HL-60 (cell line): ENCODE measurements around the gene STX7.

Experiments
- DNase-seq, 2 experiments: peaks; one replicate each; pipeline ENCODE4 v3.0.0-alpha.2; 2010 to 2020; ENCODE audit warnings: low read depth in 1 of 2, low spot score in 1 of 2
- H3K27ac ChIP-seq: fragments of 250-450 bp; sonication (Bioruptor Pico); replicated peaks from 2 replicates; pipeline ENCODE4 v1.5.1; 2020; ENCODE audit warnings: mild to moderate bottlenecking, moderate library complexity
- H3K27me3 ChIP-seq: fragments of 250-450 bp; sonication (Bioruptor Pico); 2 replicates; pipeline ENCODE4 v1.5.1; 2021; ENCODE audit warnings: mild to moderate bottlenecking, moderate library complexity; ENCODE audit not compliant: insufficient read depth, poor library complexity, severe bottlenecking
- H3K4me3 ChIP-seq: replicated peaks from 2 replicates; pipeline ENCODE4 v1.5.1; 2011; ENCODE audit warnings: mild to moderate bottlenecking, control low read depth, low read length; ENCODE audit not compliant: insufficient read depth
- GABPA ChIP-seq: IDR thresholded peaks from 2 replicates; pipeline ENCODE4 v1.6.1; 2012; ENCODE audit warnings: low read depth
- POLR2AphosphoS5 ChIP-seq: IDR thresholded peaks from 2 replicates; pipeline ENCODE4 v1.6.1; 2012; ENCODE audit warnings: low read depth
- SPI1 ChIP-seq: IDR thresholded peaks from 2 replicates; pipeline ENCODE4 v1.6.1; 2012; ENCODE audit warnings: low read depth, mild to moderate bottlenecking, borderline replicate concordance
- TF ChIP-seq, protein P1 (sequence below): IDR thresholded peaks from one replicate; pipeline ENCODE4 v1.5.1; 2011; ENCODE audit warnings: low read length, control low read depth, inconsistent platforms; ENCODE audit not compliant: insufficient read depth
- TF ChIP-seq, protein P2 (sequence below): IDR thresholded peaks from 2 replicates; pipeline ENCODE4 v1.6.1; 2012; ENCODE audit warnings: low read depth; ENCODE audit not compliant: insufficient replicate concordance

The STX7 gene

DNA sequence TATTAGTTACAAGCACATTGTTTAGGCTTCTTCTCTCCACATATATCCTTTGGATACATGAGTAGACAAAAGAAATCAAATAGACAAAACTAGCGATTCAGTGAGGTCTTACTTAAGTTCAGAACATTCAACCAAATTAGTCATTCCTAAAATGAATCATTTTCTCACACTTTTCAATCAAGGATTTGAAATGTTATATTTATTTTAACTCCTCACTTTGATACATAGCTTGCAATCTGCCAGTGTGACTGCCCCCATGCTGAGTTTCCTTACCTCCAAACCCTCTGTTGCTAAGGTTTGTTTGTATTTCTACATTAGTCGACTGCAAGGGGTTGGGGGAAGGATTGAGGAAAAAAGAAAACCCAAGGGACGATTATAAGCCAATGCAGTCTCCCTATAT is 108.2 kb downstream of the STX7 start:
- Histone ChIP-seq H3K27me3 (peaks cover 22% of the 10 kb centered on the region), H3K27ac (no peak overlapping the region), H3K4me3 (no peak overlapping the region)
- no peak for DNase-seq
- TF ChIP-seq SPI1 (no peak), POLR2AphosphoS5 (no peak), GABPA (no peak)
- TF ChIP-seq, protein P1, sequence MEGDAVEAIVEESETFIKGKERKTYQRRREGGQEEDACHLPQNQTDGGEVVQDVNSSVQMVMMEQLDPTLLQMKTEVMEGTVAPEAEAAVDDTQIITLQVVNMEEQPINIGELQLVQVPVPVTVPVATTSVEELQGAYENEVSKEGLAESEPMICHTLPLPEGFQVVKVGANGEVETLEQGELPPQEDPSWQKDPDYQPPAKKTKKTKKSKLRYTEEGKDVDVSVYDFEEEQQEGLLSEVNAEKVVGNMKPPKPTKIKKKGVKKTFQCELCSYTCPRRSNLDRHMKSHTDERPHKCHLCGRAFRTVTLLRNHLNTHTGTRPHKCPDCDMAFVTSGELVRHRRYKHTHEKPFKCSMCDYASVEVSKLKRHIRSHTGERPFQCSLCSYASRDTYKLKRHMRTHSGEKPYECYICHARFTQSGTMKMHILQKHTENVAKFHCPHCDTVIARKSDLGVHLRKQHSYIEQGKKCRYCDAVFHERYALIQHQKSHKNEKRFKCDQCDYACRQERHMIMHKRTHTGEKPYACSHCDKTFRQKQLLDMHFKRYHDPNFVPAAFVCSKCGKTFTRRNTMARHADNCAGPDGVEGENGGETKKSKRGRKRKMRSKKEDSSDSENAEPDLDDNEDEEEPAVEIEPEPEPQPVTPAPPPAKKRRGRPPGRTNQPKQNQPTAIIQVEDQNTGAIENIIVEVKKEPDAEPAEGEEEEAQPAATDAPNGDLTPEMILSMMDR: no peak
- TF ChIP-seq, protein P2, sequence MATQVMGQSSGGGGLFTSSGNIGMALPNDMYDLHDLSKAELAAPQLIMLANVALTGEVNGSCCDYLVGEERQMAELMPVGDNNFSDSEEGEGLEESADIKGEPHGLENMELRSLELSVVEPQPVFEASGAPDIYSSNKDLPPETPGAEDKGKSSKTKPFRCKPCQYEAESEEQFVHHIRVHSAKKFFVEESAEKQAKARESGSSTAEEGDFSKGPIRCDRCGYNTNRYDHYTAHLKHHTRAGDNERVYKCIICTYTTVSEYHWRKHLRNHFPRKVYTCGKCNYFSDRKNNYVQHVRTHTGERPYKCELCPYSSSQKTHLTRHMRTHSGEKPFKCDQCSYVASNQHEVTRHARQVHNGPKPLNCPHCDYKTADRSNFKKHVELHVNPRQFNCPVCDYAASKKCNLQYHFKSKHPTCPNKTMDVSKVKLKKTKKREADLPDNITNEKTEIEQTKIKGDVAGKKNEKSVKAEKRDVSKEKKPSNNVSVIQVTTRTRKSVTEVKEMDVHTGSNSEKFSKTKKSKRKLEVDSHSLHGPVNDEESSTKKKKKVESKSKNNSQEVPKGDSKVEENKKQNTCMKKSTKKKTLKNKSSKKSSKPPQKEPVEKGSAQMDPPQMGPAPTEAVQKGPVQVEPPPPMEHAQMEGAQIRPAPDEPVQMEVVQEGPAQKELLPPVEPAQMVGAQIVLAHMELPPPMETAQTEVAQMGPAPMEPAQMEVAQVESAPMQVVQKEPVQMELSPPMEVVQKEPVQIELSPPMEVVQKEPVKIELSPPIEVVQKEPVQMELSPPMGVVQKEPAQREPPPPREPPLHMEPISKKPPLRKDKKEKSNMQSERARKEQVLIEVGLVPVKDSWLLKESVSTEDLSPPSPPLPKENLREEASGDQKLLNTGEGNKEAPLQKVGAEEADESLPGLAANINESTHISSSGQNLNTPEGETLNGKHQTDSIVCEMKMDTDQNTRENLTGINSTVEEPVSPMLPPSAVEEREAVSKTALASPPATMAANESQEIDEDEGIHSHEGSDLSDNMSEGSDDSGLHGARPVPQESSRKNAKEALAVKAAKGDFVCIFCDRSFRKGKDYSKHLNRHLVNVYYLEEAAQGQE: no peak

DNA sequence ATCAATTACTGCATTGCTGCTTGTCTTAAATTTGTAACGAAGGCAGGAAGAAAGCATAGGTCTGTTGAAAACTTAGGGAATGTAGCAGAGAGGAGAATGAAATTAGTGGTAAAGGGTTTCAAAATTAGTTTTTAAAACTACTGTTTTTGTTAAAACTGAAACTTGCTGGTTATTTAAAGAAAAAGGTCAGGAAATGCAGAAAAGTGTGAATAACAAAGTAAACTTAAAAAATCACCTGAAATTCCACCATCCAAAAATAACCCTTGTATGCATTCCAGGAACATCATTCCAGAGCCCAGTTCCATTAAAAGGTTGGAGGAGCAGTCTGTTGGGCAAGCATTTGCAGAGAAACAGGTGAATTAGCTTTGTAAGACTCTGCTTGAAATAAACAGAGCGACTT is 108.6 kb downstream of the STX7 start:
- no peak overlapping the region for H3K27ac ChIP-seq
- no peak for DNase-seq
- peaks cover 22% of the 10 kb centered on the region for H3K27me3 ChIP-seq
- TF ChIP-seq, protein P1: no peak
- TF ChIP-seq GABPA (no peak), POLR2AphosphoS5 (no peak), SPI1 (no peak)
- TF ChIP-seq, protein P2: no peak
- H3K4me3 ChIP-seq: no peak overlapping the region

DNA sequence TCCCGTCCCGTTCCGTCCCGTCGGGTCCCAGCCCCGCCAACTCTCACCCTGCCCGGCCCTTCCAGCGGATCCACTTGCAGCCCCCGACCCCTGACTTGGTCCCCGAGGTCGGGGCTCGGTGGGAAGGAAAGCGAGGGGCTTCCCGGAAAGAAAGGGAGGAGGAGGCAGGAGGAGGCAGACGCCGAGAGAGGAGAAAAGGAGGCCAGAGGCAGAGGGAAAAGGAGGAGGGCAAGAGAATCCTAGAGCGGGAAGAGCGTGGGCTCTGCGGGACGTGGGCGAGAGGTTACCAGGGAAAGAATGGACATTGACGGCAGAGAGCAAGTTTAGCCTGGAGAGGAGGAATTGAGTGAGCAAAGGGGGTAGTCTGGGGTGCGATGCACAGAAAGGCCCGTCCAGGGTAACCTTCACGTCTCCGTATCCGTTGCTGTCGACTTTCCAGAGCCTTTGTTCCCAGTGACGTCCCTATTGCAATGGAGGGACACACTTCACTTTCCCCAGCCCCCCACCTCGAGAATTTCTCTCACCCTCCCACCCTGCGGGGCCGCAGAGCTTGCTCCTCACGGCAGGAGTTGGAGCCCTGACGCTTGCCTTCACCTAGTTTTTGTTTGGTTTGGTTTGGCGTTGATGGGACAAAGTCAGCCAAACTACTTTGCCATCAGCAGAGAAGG is 111.2 kb downstream of the STX7 start:
- DNase-seq: no peak
- Histone ChIP-seq H3K27me3 (peaks cover 22% of the 10 kb centered on the region), H3K27ac (no peak overlapping the region), H3K4me3 (peak overlapping the region; percentile 15; the same call in 1 of the 2 replicates)
- TF ChIP-seq, protein P1: no peak
- TF ChIP-seq POLR2AphosphoS5 (no peak), GABPA (no peak), SPI1 (no peak)
- TF ChIP-seq, protein P2: no peak
